HEK293 (cell line): ENCODE data around the gene ACTRT2.

Experiments used
- CTCF ChIA-PET: fragments of 350-600 bp; formaldehyde crosslinking; extraction: SDS; loops from one replicate; lab custom pipeline; 2021; ENCODE audit warnings: antibody characterized with exemption; lab: Yijun Ruan, JAX
- POLR2A ChIA-PET: fragments of 300-600 bp; formaldehyde crosslinking; extraction: SDS; loops from one replicate; lab custom pipeline; 2020; ENCODE audit warnings: antibody characterized with exemption, inconsistent platforms; lab: Yijun Ruan, JAX
- H3K27ac ChIP-seq: fragments of 200-500 bp; sonication (Bioruptor generic); 2 replicates; pipeline ENCODE4 v1.5.1; 2014; ENCODE audit warnings: low read depth, low read length, control low read depth, inconsistent platforms; ENCODE audit errors: extremely low read depth
- H3K36me3 ChIP-seq, 2 experiments: fragments of 200-500 bp in 1 of 2; sonication (Bioruptor generic) in 1 of 2; 1 replicate in 1 of 2; 2 replicates in 1 of 2; pipeline ENCODE4 v1.5.1; 2014 to 2017; ENCODE audit warnings: inconsistent platforms in 2 of 2, low read length in 2 of 2; ENCODE audit not compliant: control insufficient read depth in 2 of 2, insufficient read depth in 1 of 2
- H3K4me1 ChIP-seq: fragments of 200-500 bp; sonication (Bioruptor generic); 2 replicates; pipeline ENCODE4 v1.5.1; 2014; ENCODE audit warnings: mild to moderate bottlenecking, low read length, inconsistent platforms; ENCODE audit not compliant: control insufficient read depth, insufficient read depth
- H3K4me3 ChIP-seq: 2 replicates; pipeline ENCODE4 v1.5.1; 2011; ENCODE audit warnings: low read depth, mild to moderate bottlenecking, control low read depth, low read length, moderate library complexity
- H3K9me3 ChIP-seq: fragments of 200-500 bp; sonication (Bioruptor generic); 2 replicates; pipeline ENCODE4 v1.5.1; 2014; ENCODE audit warnings: low read depth, low read length, inconsistent platforms; ENCODE audit not compliant: control insufficient read depth, insufficient read depth
- GLIS1 ChIP-seq: fragments of 450-650 bp; formaldehyde crosslinking; IDR thresholded peaks from 2 replicates; pipeline ENCODE4 v1.5.1; 2016; ENCODE audit warnings: missing biosample characterization, missing genetic modification characterization
- HOXC10 ChIP-seq: sonication (generic); formaldehyde crosslinking; IDR thresholded peaks from 2 replicates; pipeline ENCODE4 v1.8.1; 2023; ENCODE audit warnings: mild to moderate bottlenecking, missing genetic modification reagents
- KLF9 ChIP-seq: fragments of 450-650 bp; formaldehyde crosslinking; IDR thresholded peaks from 2 replicates; pipeline ENCODE4 v1.5.1; 2016; ENCODE audit warnings: missing biosample characterization, missing genetic modification characterization, low read depth
- SALL2 ChIP-seq: fragments of 450-650 bp; formaldehyde crosslinking; IDR thresholded peaks from 2 replicates; pipeline ENCODE4 v1.5.0; 2017; ENCODE audit warnings: missing biosample characterization, mild to moderate bottlenecking, missing genetic modification characterization, borderline replicate concordance
- SCRT2 ChIP-seq: fragments of 450-650 bp; formaldehyde crosslinking; IDR thresholded peaks from 2 replicates; pipeline ENCODE4 v1.5.1; 2016; ENCODE audit warnings: missing biosample characterization, missing genetic modification characterization
- ZBTB21 ChIP-seq: fragments of 450-650 bp; formaldehyde crosslinking; IDR thresholded peaks from 2 replicates; pipeline ENCODE4 v1.5.1; 2017; ENCODE audit warnings: missing biosample characterization, missing genetic modification characterization
- ZBTB7A ChIP-seq: fragments of 450-650 bp; formaldehyde crosslinking; IDR thresholded peaks from 2 replicates; pipeline ENCODE4 v1.5.1; 2016; ENCODE audit warnings: low read depth, missing biosample characterization, missing genetic modification characterization
- ZNF132 ChIP-seq: fragments of 450-650 bp; formaldehyde crosslinking; IDR thresholded peaks from 2 replicates; pipeline ENCODE4 v1.5.1; 2017; ENCODE audit warnings: missing biosample characterization, missing genetic modification characterization, borderline replicate concordance
- ZNF138 ChIP-seq: fragments of 450-650 bp; formaldehyde crosslinking; IDR thresholded peaks from 2 replicates; pipeline ENCODE4 v1.5.1; 2016; ENCODE audit warnings: missing biosample characterization, missing genetic modification characterization, borderline replicate concordance
- ZNF16 ChIP-seq: fragments of 450-650 bp; formaldehyde crosslinking; IDR thresholded peaks from 2 replicates; pipeline ENCODE4 v1.5.1; 2016; ENCODE audit warnings: low read depth, missing biosample characterization, missing genetic modification characterization
- ZNF184 ChIP-seq: fragments of 450-650 bp; IDR thresholded peaks from 2 replicates; pipeline ENCODE4 v1.5.1; 2018; ENCODE audit warnings: missing biosample characterization, mild to moderate bottlenecking, missing genetic modification characterization
- ZNF202 ChIP-seq: fragments of 450-650 bp; formaldehyde crosslinking; IDR thresholded peaks from 2 replicates; pipeline ENCODE4 v1.5.1; 2016; ENCODE audit warnings: missing biosample characterization, missing genetic modification characterization, borderline replicate concordance
- ZNF211 ChIP-seq: fragments of 450-650 bp; formaldehyde crosslinking; IDR thresholded peaks from 2 replicates; pipeline ENCODE4 v1.5.1; 2016; ENCODE audit warnings: low read depth, missing biosample characterization, missing genetic modification characterization
- ZNF214 ChIP-seq: fragments of 450-650 bp; formaldehyde crosslinking; IDR thresholded peaks from 2 replicates; pipeline ENCODE4 v1.5.1; 2017; ENCODE audit warnings: missing biosample characterization, mild to moderate bottlenecking, missing genetic modification characterization, borderline replicate concordance
- ZNF221 ChIP-seq: fragments of 450-650 bp; formaldehyde crosslinking; IDR thresholded peaks from 2 replicates; pipeline ENCODE4 v1.5.1; 2017; ENCODE audit warnings: missing biosample characterization, missing genetic modification characterization, borderline replicate concordance
- ZNF350 ChIP-seq: fragments of 450-650 bp; formaldehyde crosslinking; IDR thresholded peaks from 2 replicates; pipeline ENCODE4 v1.5.0; 2017; ENCODE audit warnings: missing biosample characterization, mild to moderate bottlenecking, missing genetic modification characterization
- ZNF501 ChIP-seq: fragments of 450-650 bp; formaldehyde crosslinking; IDR thresholded peaks from 2 replicates; pipeline ENCODE4 v1.5.1; 2016; ENCODE audit warnings: missing biosample characterization, missing genetic modification characterization
- ZNF514 ChIP-seq: fragments of 450-650 bp; formaldehyde crosslinking; IDR thresholded peaks from 2 replicates; pipeline ENCODE4 v1.5.1; 2016; ENCODE audit warnings: missing biosample characterization, missing genetic modification characterization
- ZNF555 ChIP-seq: fragments of 450-650 bp; formaldehyde crosslinking; conservative IDR thresholded peaks from 2 replicates; pipeline ENCODE4 v1.5.1; 2017; ENCODE audit warnings: missing biosample characterization, mild to moderate bottlenecking, missing genetic modification characterization, inconsistent platforms
- ZNF610 ChIP-seq: fragments of 450-650 bp; formaldehyde crosslinking; IDR thresholded peaks from 2 replicates; pipeline ENCODE4 v1.5.1; 2016; ENCODE audit warnings: missing biosample characterization, missing genetic modification characterization, borderline replicate concordance
- ZNF660 ChIP-seq: fragments of 450-650 bp; IDR thresholded peaks from 2 replicates; pipeline ENCODE4 v1.5.1; 2018; ENCODE audit warnings: missing biosample characterization, mild to moderate bottlenecking, missing genetic modification characterization
- ZNF704 ChIP-seq: fragments of 450-650 bp; formaldehyde crosslinking; IDR thresholded peaks from 2 replicates; pipeline ENCODE4 v1.5.1; 2016; ENCODE audit warnings: missing biosample characterization, missing genetic modification characterization
- ZNF785 ChIP-seq: fragments of 450-650 bp; formaldehyde crosslinking; IDR thresholded peaks from 2 replicates; pipeline ENCODE4 v1.5.1; 2016; ENCODE audit warnings: missing biosample characterization, missing genetic modification characterization
- ZSCAN18 ChIP-seq: fragments of 450-650 bp; formaldehyde crosslinking; IDR thresholded peaks from 2 replicates; pipeline ENCODE4 v1.5.1; 2016; ENCODE audit warnings: missing biosample characterization, missing genetic modification characterization
- ZSCAN30 ChIP-seq: fragments of 450-650 bp; IDR thresholded peaks from 2 replicates; pipeline ENCODE4 v1.5.1; 2018; ENCODE audit warnings: missing biosample characterization, mild to moderate bottlenecking, missing genetic modification characterization, moderate library complexity
- ZSCAN4 ChIP-seq: fragments of 450-650 bp; formaldehyde crosslinking; IDR thresholded peaks from 2 replicates; pipeline ENCODE4 v1.5.1; 2017; ENCODE audit warnings: missing biosample characterization, missing genetic modification characterization

Gene ACTRT2

GRCh38 chr1:3019516-3020051 lies 1.7 kb upstream of the ACTRT2 start:
- POLR2A ChIA-PET: no interaction called here

GRCh38 chr1:3020263-3020909 lies 881 bp upstream of the ACTRT2 start:
- Histone ChIP-seq H3K36me3 (no peaks in the 10 kb centered on the region), H3K4me3 (no peak overlapping the region), H3K27ac (no peak overlapping the region), H3K9me3 (no peaks in the 10 kb centered on the region), H3K4me1 (no peaks in the 10 kb centered on the region)
- TF ChIP-seq ZNF555 (no peak), GLIS1 (tag by site-specific recombination) (peak; percentile 66)
- ChIA-PET POLR2A (no interaction called here), CTCF (no interaction called here)

More at GRCh38 chr1:3019516-3020051, 1.7 kb upstream of the ACTRT2 start:
- H3K9me3 ChIP-seq: no peaks in the 10 kb centered on the region
- H3K4me1 ChIP-seq: no peaks in the 10 kb centered on the region
- no peak overlapping the region for H3K27ac ChIP-seq
- H3K36me3 ChIP-seq: no peaks in the 10 kb centered on the region
- no peak for TF ChIP-seq KLF9 (tag by site-specific recombination)
- no peak for TF ChIP-seq SCRT2
- TF ChIP-seq ZNF184 (tag by site-specific recombination): no peak
- no peak for TF ChIP-seq ZNF132 (tag by site-specific recombination)
- no peak for TF ChIP-seq ZSCAN4 (tag by site-specific recombination)
- TF ChIP-seq SALL2: no peak
- TF ChIP-seq ZNF501: no peak
- TF ChIP-seq ZNF221 (tag by site-specific recombination): no peak
- no peak for TF ChIP-seq ZNF138 (tag by site-specific recombination)
- TF ChIP-seq ZNF202 (tag by site-specific recombination): no peak
- no peak for TF ChIP-seq ZNF211 (tag by site-specific recombination)
- TF ChIP-seq ZNF660 (tag by site-specific recombination): no peak
- no peak for TF ChIP-seq ZNF704 (tag by site-specific recombination)
- no peak for TF ChIP-seq ZBTB7A (tag by site-specific recombination)
- TF ChIP-seq HOXC10: no peak
- no peak overlapping the region for H3K4me3 ChIP-seq
- CTCF ChIA-PET: no interaction called here

- ChIA-PET CTCF (interaction anchor here (1.1 to 1.4 kb wide), 2 partner anchors 8 to 9 kb away, joined by 3 to 5 read pairs; no protein-coding TSS in a partner anchor), POLR2A (no interaction called here)
- H3K4me3 ChIP-seq: no peak overlapping the region
- TF ChIP-seq ZSCAN18 (tag by site-specific recombination) (no peak), ZNF610 (tag by site-specific recombination) (no peak), ZNF214 (tag by site-specific recombination) (no peak), ZNF350 (no peak), ZBTB21 (tag by site-specific recombination) (no peak), ZSCAN30 (tag by site-specific recombination) (no peak), ZNF514 (tag by site-specific recombination) (no peak), ZNF16 (tag by site-specific recombination) (no peak), ZNF785 (tag by site-specific recombination) (no peak), ZNF501 (no peak)
Measured at GRCh38 chr1:3021801-3022401, 634 bp downstream of the ACTRT2 start.

More at GRCh38 chr1:3021801-3022401, 634 bp downstream of the ACTRT2 start:
- Histone ChIP-seq H3K4me1 (no peaks in the 10 kb centered on the region), H3K36me3 (no peaks in the 10 kb centered on the region), H3K27ac (no peak overlapping the region), H3K9me3 (no peaks in the 10 kb centered on the region)
